GM18519 (cell line): ENCODE results near the gene ZDHHC12.

Experiments
- ATAC-seq: cut with Tn5 transposase; IDR thresholded peaks from one replicate; pipeline ENCODE4 v1.9.1; 2021; ENCODE audit warnings: mild to moderate bottlenecking, moderate library complexity; ENCODE audit not compliant: unreplicated experiment, low FRiP score

ZDHHC12 gene

GRCh38 chr9:128689293-128689774 is 34.6 kb downstream of the ZDHHC12 start:
- no peak for ATAC-seq

GRCh38 chr9:128688501-128689292 is 35.2 kb downstream of the ZDHHC12 start, which contains the start of gene SET:
Gene SET, plus strand, starts transcription at chr9:128689222. Its CDS starts 361 bp downstream, at chr9:128689583.
- peak; percentile 79 for ATAC-seq

- no peak for ATAC-seq
These were observed 36.5 kb downstream of the ZDHHC12 start for GRCh38 chr9:128687453-128687852.

GRCh38 chr9:128685636-128686489 is 38.1 kb downstream of the ZDHHC12 start:
- ATAC-seq: no peak

GRCh38 chr9:128684325-128685199 is 39.4 kb downstream of the ZDHHC12 start:
- no peak for ATAC-seq

GRCh38 chr9:128684065-128684324 is 39.9 kb downstream of the ZDHHC12 start:
- ATAC-seq: no peak

GRCh38 chr9:128683340-128684064 is 40.4 kb downstream of the ZDHHC12 start:
- no peak for ATAC-seq

GRCh38 chr9:128677794-128678193 is 46.1 kb downstream of the ZDHHC12 start:
- no peak for ATAC-seq

- no peak for ATAC-seq
These were observed 48.5 kb downstream of the ZDHHC12 start for GRCh38 chr9:128675382-128675781.
